Choroid plexus epithelial cell (primary cell): Measurements from ENCODE around the gene CRISPLD2.

Experiments
- DNase-seq: peaks from one replicate; pipeline ENCODE4 v3.0.0-alpha.2; 2010; ENCODE audit warnings: low read depth
- H3K4me3 ChIP-seq: 2 replicates; pipeline ENCODE4 v1.5.1; 2011; ENCODE audit warnings: low read depth, mild to moderate bottlenecking, control low read depth, low read length, moderate library complexity
- CTCF ChIP-seq: conservative IDR thresholded peaks from 2 replicates; pipeline ENCODE4 v1.5.1; 2011; ENCODE audit warnings: low read depth, mild to moderate bottlenecking, control low read depth, inconsistent platforms, low read length, moderate library complexity

Gene CRISPLD2

DNA sequence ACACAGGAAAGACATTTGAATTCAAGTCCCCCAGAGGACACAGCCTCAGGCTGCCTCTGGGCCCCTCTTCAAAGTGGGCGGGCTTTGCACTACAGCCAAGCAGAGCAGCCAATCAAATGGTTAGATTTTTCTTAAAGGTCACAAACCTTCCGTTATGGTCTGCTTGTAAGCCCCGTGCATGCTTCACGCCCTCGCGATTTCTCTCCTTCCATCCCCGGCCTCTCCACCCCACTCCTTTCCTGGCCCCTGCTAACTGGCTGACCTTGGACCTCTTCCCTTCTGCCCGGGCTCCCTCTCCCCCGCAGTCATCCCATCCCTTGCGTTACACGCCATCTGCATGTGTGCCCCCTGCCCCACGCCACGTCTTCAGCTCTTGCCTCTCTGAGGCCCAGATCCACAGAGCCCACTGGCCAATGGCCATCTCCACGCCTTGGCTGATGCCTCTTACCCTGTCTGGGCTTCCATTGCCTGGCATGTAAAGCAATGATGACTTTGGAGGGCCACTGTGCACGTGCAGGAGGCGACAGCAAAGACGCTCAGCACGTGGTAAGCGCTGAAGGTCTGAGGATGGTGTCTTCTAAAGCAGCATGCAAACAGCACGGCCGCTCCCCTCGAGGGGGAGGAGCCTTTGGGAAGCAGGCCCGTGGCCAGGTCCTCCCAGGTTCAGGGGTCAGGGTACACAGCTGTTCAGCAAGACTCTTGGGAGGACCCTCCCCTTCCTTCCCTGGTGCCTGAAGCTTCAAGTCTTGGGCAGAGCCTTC is 104.7 kb downstream of the CRISPLD2 start:
- no peak overlapping the region for H3K4me3 ChIP-seq
- TF ChIP-seq CTCF: no peak
- DNase-seq: peak; percentile 55

DNA sequence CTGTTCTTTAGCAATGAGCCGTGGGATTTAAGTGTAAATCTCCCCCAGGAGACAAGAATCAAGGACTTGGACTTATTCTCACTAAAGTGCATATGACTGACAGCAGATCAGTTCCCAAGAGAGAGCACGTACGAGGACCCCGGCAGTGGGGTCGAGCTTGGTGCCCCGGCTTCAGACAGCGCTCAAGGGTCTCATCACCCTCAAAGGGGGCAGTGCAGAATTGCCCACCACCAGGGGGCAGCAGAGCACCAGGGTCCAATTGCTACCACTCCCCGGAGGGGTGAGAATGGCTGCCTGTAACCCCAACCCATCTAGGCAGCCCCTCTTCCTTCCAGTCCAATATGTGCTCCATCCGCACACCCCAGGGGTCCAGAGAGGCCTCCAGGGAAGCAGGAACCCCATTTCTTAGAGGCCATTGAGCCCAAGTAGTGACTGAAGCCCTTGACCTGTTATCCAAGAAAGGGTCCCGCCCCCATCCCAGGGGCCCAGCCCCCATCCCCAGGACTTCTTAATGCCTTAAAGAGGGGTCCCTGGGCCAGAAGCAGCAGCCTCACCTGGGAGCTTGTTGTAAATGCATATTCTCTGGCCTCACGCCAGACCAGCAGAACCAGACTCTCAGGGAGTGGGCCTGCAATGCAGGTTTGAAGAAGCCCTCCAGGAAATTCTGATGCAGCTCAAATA is 105.4 kb downstream of the CRISPLD2 start:
- peak; percentile 43 for DNase-seq
- H3K4me3 ChIP-seq: no peak overlapping the region
- TF ChIP-seq CTCF: peak; percentile 89

- no peak overlapping the region for H3K4me3 ChIP-seq
- no peak for TF ChIP-seq CTCF
- no peak for DNase-seq
These were observed 106.1 kb downstream of the CRISPLD2 start for GRCh38 chr16:84925773-84926372.

GRCh38 chr16:84926462-84926861 is 106.7 kb downstream of the CRISPLD2 start:
- TF ChIP-seq CTCF: no peak
- no peak for DNase-seq
- no peak overlapping the region for H3K4me3 ChIP-seq

GRCh38 chr16:84927621-84928591 is 108.1 kb downstream of the CRISPLD2 start:
- no peak for TF ChIP-seq CTCF
- DNase-seq: no peak
- H3K4me3 ChIP-seq: no peak overlapping the region

- peak; percentile 35 for DNase-seq
- no peak for TF ChIP-seq CTCF
- no peak overlapping the region for H3K4me3 ChIP-seq
These were observed 109.1 kb downstream of the CRISPLD2 start for GRCh38 chr16:84928679-84929420.
